Neural cell (in vitro differentiated cells): Measurements from ENCODE around the gene EGFL8. TPM values are rescaled to one million over a fixed set of nuclear protein-coding genes. Genes with fewer than 3 reads are reported as not detected.

Experiments used
- H2AFZ ChIP-seq: fragments of 200-600, 300-800 bp; sonication (generic), shearing (Covaris generic); 2 replicates; pipeline ENCODE4 v1.6.0; 2014; ENCODE audit warnings: low read depth, mild to moderate bottlenecking, antibody characterized with exemption, low read length, moderate library complexity
- H3F3A ChIP-seq: fragments of 200-600 bp; shearing (Covaris generic); 2 replicates; pipeline ENCODE4 v1.6.1; 2016; ENCODE audit warnings: mild to moderate bottlenecking, moderate library complexity, mixed read lengths, antibody characterized with exemption, low read length; ENCODE audit not compliant: insufficient read depth, poor library complexity, severe bottlenecking
- H3K27ac ChIP-seq: fragments of 200-600, 300-800 bp; sonication (generic), shearing (Covaris generic); 2 replicates; pipeline ENCODE4 v1.5.1; 2014; ENCODE audit warnings: mild to moderate bottlenecking, low read length, moderate library complexity
- H3K27me3 ChIP-seq: fragments of 300-800, 200-600 bp; sonication (generic), shearing (Covaris generic); 2 replicates; pipeline ENCODE4 v1.6.0; 2014; ENCODE audit warnings: mild to moderate bottlenecking, low read depth, low read length, moderate library complexity; ENCODE audit not compliant: insufficient read depth
- H3K36me3 ChIP-seq: fragments of 300-800, 200-600 bp; sonication (generic), shearing (Covaris generic); 2 replicates; pipeline ENCODE4 v1.5.1; 2014; ENCODE audit warnings: mild to moderate bottlenecking, antibody characterized with exemption, low read length, moderate library complexity; ENCODE audit not compliant: insufficient read depth
- H3K4me2 ChIP-seq: fragments of 300-800, 200-600 bp; sonication (generic), shearing (Covaris generic); 2 replicates; pipeline ENCODE4 v1.6.0; 2014; ENCODE audit warnings: mild to moderate bottlenecking, low read length
- H3K4me3 ChIP-seq: fragments of 300-800, 200-600 bp; sonication (generic), shearing (Covaris generic); 2 replicates; pipeline ENCODE4 v1.5.1; 2014; ENCODE audit warnings: mild to moderate bottlenecking, low read length, moderate library complexity
- H3K79me2 ChIP-seq: fragments of 200-600 bp; shearing (Covaris generic); replicated peaks from 2 replicates; pipeline ENCODE4 v1.6.0; 2014; ENCODE audit warnings: mild to moderate bottlenecking, low read length, moderate library complexity; ENCODE audit not compliant: insufficient read depth
- H3K9ac ChIP-seq: fragments of 300-800, 200-600 bp; sonication (generic), shearing (Covaris generic); 2 replicates; pipeline ENCODE4 v1.6.1; 2016; ENCODE audit warnings: mild to moderate bottlenecking, low read length, mixed read lengths
- H3K9me2 ChIP-seq: fragments of 200-600 bp; shearing (Covaris generic); 2 replicates; pipeline ENCODE4 v1.6.1; 2016; ENCODE audit warnings: mild to moderate bottlenecking, low read length, mixed read lengths; ENCODE audit not compliant: insufficient read depth
- H3K9me3 ChIP-seq: fragments of 200-600, 300-800 bp; sonication (generic), shearing (Covaris generic); 2 replicates; pipeline ENCODE4 v1.6.1; 2016; ENCODE audit warnings: mild to moderate bottlenecking, mixed run types, low read length, moderate library complexity, mixed read lengths
- H4K20me1 ChIP-seq: fragments of 200-600 bp; shearing (Covaris generic); 2 replicates; pipeline ENCODE4 v1.6.1; 2016; ENCODE audit warnings: mild to moderate bottlenecking, mixed run types; ENCODE audit not compliant: insufficient read depth
- CTCF ChIP-seq: fragments of 450-650 bp; IDR thresholded peaks from 2 replicates; pipeline ENCODE4 v1.5.1; 2014; ENCODE audit warnings: antibody characterized with exemption, mild to moderate bottlenecking, moderate library complexity; ENCODE audit not compliant: poor library complexity, severe bottlenecking
- EP300 ChIP-seq: fragments of 450-650 bp; conservative IDR thresholded peaks from 2 replicates; pipeline ENCODE4 v1.6.1; 2014; ENCODE audit warnings: antibody characterized with exemption, mild to moderate bottlenecking, moderate library complexity; ENCODE audit not compliant: poor library complexity, severe bottlenecking
- EZH2 ChIP-seq: fragments of 200-600, 300-800 bp; shearing (Covaris generic), sonication (generic); IDR thresholded peaks from 2 replicates; pipeline ENCODE4 v1.6.1; 2014; ENCODE audit warnings: antibody characterized with exemption, low read length, borderline replicate concordance, mild to moderate bottlenecking; ENCODE audit not compliant: insufficient read depth, poor library complexity, severe bottlenecking
- MXI1 ChIP-seq: fragments of 450-650 bp; conservative IDR thresholded peaks from 2 replicates; pipeline ENCODE4 v1.6.1; 2014; ENCODE audit warnings: antibody characterized with exemption, mild to moderate bottlenecking; ENCODE audit not compliant: poor library complexity, severe bottlenecking
- POLR2AphosphoS5 ChIP-seq: IDR thresholded peaks from 2 replicates; pipeline ENCODE4 v1.6.1; 2012
- RAD21 ChIP-seq: fragments of 450-650 bp; conservative IDR thresholded peaks from 2 replicates; pipeline ENCODE4 v1.6.1; 2014; ENCODE audit warnings: antibody characterized with exemption, mild to moderate bottlenecking, moderate library complexity
- REST ChIP-seq: IDR thresholded peaks from 2 replicates; pipeline ENCODE4 v1.6.1; 2012; ENCODE audit warnings: borderline replicate concordance
- SMC3 ChIP-seq: fragments of 450-650 bp; conservative IDR thresholded peaks from 2 replicates; pipeline ENCODE4 v1.6.1; 2014; ENCODE audit warnings: antibody characterized with exemption, mild to moderate bottlenecking, moderate library complexity; ENCODE audit not compliant: poor library complexity
- TAF1 ChIP-seq: IDR thresholded peaks from 2 replicates; pipeline ENCODE4 v1.6.1; 2012; ENCODE audit warnings: low read depth
- polyA plus RNA-seq: library from polyadenylated mRNA; depleted of rRNA; stranded (reverse); fragments of >200 nt; gene quantifications from 2 replicates; pipeline ENCODE4 v1.2.3, GENCODE V29; 2014

Gene EGFL8
- polyA plus RNA-seq, 1 donor from 2014 or later = 22.4 TPM

GRCh38 chr6:32149932-32150870 is 14.2 kb upstream of the EGFL8 start:
- Histone ChIP-seq H4K20me1 (no peaks in the 10 kb centered on the region), H3K4me2 (no peak overlapping the region), H3F3A (no peaks in the 10 kb centered on the region), H3K9me2 (no peaks in the 10 kb centered on the region), H3K79me2 (peaks cover 6% of the 10 kb centered on the region), H3K9ac (peak overlapping the region; percentile 9), H3K27ac (no peak overlapping the region), H3K27me3 (peaks cover 47% of the 10 kb centered on the region), H2AFZ (no peak overlapping the region), H3K36me3 (no peaks in the 10 kb centered on the region), H3K9me3 (no peaks in the 10 kb centered on the region), H3K4me3 (peak overlapping the region; percentile 79)
- TF ChIP-seq EP300 (no peak), MXI1 (no peak), RAD21 (no peak), SMC3 (no peak), EZH2 (no peak), POLR2AphosphoS5 (no peak), CTCF (no peak), REST (no peak), TAF1 (no peak)

- peak overlapping the region; percentile 51 for H3K4me2 ChIP-seq
- H3K27me3 ChIP-seq = peaks cover 47% of the 10 kb centered on the region
- no peaks in the 10 kb centered on the region for H3F3A ChIP-seq
- no peaks in the 10 kb centered on the region for H3K36me3 ChIP-seq
- H2AFZ ChIP-seq = no peak overlapping the region
- H3K9me3 ChIP-seq = no peaks in the 10 kb centered on the region
- peaks cover 9% of the 10 kb centered on the region for H3K79me2 ChIP-seq
- peak overlapping the region; percentile 53 for H3K9ac ChIP-seq
- TF ChIP-seq EZH2 (no peak), MXI1 (peak; percentile 39)
- H3K9me2 ChIP-seq = no peaks in the 10 kb centered on the region
- H4K20me1 ChIP-seq = no peaks in the 10 kb centered on the region
- no peak overlapping the region for H3K27ac ChIP-seq
- peak overlapping the region; percentile 79 for H3K4me3 ChIP-seq
These were observed 13.1 kb upstream of the EGFL8 start for GRCh38 chr6:32151181-32151862.
